Kidney epithelial cell (primary cell): ENCODE results near the gene YIF1A. TPM values are rescaled to one million over a fixed set of nuclear protein-coding genes. Genes with fewer than 3 reads are reported as not detected.

ENCODE experiments used
- DNase-seq: peaks from one replicate; pipeline ENCODE4 v3.0.0-alpha.2; 2010; ENCODE audit warnings: low read depth
- H3K27me3 ChIP-seq: 2 replicates; pipeline ENCODE4 v1.6.0; 2011; ENCODE audit warnings: low read length; ENCODE audit not compliant: control insufficient read depth, insufficient read depth
- H3K36me3 ChIP-seq: 2 replicates; pipeline ENCODE4 v1.5.1; 2011; ENCODE audit warnings: low read length; ENCODE audit not compliant: control insufficient read depth, insufficient read depth
- H3K4me3 ChIP-seq: 2 replicates; pipeline ENCODE4 v1.5.1; 2011; ENCODE audit warnings: low read depth, mild to moderate bottlenecking, control low read depth, low read length
- CTCF ChIP-seq: IDR thresholded peaks from 2 replicates; pipeline ENCODE4 v1.5.1; 2011; ENCODE audit warnings: mild to moderate bottlenecking, moderate library complexity, low read length, control low read depth, inconsistent platforms; ENCODE audit not compliant: insufficient read depth, poor library complexity, severe bottlenecking
- total RNA-seq: library from RNA; depleted of rRNA; stranded (reverse); fragments of >200 nt; gene quantifications from 2 replicates; pipeline ENCODE4 v1.2.3, GENCODE V29; 2015

Gene YIF1A
- total RNA-seq, 1 donor from 2014 or later: 104 TPM

- Histone ChIP-seq H3K27me3 (no peaks in the 10 kb centered on the region), H3K4me3 (no peak overlapping the region), H3K36me3 (no peaks in the 10 kb centered on the region)
- TF ChIP-seq CTCF: no peak
- DNase-seq: no peak
Measured at GRCh38 chr11:66251809-66252208, 37.1 kb downstream of the YIF1A start.

DNA sequence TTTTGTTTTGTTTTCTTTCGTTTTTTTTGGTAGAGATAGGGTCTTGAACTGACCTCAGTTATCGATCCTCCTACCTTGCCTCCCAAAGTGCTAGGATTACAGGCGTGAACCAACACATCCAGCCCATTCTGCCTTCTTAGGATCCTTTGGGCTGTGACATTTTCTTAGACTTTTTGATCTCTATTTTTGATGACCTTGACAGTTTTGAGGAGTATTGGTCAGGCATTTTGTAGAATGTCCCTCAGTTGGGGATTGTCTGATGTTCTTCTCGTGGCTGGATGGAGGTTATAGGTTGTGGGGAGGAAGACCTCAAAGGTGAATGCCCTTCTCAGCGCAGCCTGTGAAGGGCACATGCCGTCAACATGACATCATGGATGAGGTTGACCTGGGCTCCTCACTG, 40.0 kb downstream of the YIF1A start:
- DNase-seq: no peak
- Histone ChIP-seq H3K36me3 (no peaks in the 10 kb centered on the region), H3K4me3 (no peak overlapping the region), H3K27me3 (no peaks in the 10 kb centered on the region)
- TF ChIP-seq CTCF: no peak

DNA sequence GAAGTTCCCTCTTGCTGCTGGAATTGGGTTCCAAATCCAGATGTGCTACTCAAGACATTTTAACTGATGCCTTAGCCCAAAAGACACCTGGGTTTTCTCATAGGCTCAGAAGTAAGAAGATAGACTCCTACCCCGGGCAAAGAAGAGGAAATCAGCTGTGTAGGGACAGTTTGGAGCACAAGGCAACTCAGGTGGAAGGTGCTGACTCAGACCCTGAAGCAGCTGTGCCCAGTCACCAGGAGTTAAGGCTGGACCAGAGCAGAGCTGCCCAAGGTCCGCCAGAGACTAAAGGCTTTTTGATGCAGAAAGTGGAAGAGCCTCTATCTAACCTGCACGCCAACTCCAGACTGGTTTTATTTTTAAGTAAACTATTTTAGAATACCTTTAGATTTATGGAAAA, 41.1 kb downstream of the YIF1A start:
- DNase-seq: no peak
- H3K36me3 ChIP-seq: no peaks in the 10 kb centered on the region
- TF ChIP-seq CTCF: no peak

DNA sequence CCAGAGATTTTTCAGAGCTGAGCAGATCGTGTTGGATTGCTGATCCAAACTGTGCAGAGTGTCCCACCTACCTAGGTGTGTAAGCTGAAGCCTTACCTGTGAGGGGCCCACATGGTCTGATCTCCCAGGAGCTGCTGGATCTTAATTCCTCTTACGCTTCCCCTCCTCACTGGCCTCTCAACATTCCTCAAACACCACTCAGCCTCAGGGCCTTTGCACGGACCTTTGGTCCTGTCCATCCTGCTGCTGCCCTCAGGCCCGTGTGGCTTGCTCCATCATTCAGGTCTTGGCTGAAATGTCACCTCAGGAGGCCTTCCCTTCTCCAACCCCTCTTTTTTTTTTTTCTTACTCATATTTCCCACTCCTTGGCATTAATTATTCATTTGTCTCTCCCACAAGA, 41.6 kb downstream of the YIF1A start:
- no peaks in the 10 kb centered on the region for H3K27me3 ChIP-seq
- H3K4me3 ChIP-seq: no peak overlapping the region
- no peak for DNase-seq
- TF ChIP-seq CTCF: no peak
- no peaks in the 10 kb centered on the region for H3K36me3 ChIP-seq

More for the DNA sequence above, 41.1 kb downstream of the YIF1A start:
- Histone ChIP-seq H3K4me3 (no peak overlapping the region), H3K27me3 (no peaks in the 10 kb centered on the region)

DNA sequence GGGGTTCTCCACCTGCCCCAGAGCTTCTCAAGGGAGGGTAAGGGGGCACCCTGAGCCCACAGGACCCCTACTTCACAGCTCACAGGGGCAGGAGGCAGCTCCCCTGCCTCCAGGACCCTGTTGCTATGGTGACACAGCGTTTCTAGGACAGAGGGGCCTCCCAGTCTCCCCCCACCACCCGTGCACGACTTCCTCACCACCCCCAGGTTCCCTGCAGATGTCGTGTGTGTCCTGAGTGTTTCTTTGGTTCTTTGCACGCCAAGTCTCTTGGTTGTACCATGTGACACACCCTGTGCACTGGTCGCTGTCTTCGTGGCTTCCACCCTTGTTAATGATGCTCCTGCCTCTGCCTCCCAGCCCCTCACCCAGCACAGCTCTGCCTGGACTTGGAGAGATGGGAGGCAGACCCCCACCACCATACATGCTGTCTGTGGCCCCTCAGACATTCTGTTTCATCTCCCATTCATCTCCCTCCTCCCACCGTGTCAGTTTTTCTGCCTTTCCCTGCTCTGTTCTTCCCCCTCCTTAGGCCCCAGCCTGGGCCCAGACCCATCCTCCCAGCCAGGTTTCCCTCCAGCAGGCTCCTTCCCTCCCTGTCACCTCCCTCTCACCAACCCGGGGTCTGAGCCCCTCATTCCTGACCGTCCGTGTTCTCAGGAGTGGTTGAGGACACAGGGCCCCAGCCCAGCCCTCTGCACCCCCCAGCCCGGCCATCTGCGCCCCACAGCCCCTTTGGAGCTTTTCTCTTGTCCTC, 45.0 kb downstream of the YIF1A start:
- no peak for DNase-seq
- TF ChIP-seq CTCF: no peak
- Histone ChIP-seq H3K36me3 (no peaks in the 10 kb centered on the region), H3K4me3 (no peak overlapping the region), H3K27me3 (no peaks in the 10 kb centered on the region)
